Ovary (tissue), 3 donors: Measurements from ENCODE around the gene JADE2.

Source experiments
- POLR2A ChIP-seq: fragments of 450-650 bp; IDR thresholded peaks from one replicate; pipeline ENCODE4 v1.6.1; 2017; ENCODE audit warnings: antibody characterized with exemption, mild to moderate bottlenecking, moderate library complexity
- TF ChIP-seq, protein P1 (sequence below), 3 donors: fragments of 450-650 bp in 2 of 3; fragments of 200-600 bp in 1 of 3; IDR thresholded peaks; one replicate each; pipeline versions ENCODE4 v1.5.1 to v1.8.0; 2016 to 2022; ENCODE audit warnings: antibody characterized with exemption in 3 of 3, mild to moderate bottlenecking in 1 of 3
- donor health status: DM: no; HTN: no; CAD: no.

DNA sequence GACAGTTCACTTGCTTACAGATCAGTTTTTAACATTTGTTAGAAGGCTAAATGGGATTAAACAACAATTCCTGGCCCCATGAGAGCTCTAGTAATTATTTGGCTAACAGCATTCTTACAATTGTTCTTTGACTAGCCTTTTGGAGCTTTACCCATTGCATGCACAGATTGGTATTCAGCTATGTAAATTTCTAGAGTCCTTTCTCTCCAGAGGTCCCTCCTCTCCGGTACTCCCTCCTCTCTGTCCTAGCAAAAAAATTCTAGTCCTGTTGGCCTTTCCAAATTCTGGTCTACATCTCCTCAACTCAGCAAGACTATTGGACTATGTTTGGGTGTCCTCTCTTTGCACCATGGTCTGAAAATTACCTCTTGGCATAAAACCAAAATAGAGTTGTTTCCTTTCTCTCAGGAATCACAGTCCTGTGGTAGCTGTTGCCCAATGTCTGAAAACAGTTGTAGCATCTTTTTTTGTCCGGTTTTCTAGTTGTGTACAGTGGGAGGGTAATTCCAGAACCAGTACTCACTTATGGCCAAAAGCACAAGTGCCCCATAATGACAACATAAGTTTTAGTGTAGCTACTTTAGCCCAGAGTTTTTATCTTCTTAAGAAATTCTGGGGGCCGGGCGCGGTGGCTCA lies 89.1 kb downstream of the JADE2 start:
- TF ChIP-seq, protein P1, sequence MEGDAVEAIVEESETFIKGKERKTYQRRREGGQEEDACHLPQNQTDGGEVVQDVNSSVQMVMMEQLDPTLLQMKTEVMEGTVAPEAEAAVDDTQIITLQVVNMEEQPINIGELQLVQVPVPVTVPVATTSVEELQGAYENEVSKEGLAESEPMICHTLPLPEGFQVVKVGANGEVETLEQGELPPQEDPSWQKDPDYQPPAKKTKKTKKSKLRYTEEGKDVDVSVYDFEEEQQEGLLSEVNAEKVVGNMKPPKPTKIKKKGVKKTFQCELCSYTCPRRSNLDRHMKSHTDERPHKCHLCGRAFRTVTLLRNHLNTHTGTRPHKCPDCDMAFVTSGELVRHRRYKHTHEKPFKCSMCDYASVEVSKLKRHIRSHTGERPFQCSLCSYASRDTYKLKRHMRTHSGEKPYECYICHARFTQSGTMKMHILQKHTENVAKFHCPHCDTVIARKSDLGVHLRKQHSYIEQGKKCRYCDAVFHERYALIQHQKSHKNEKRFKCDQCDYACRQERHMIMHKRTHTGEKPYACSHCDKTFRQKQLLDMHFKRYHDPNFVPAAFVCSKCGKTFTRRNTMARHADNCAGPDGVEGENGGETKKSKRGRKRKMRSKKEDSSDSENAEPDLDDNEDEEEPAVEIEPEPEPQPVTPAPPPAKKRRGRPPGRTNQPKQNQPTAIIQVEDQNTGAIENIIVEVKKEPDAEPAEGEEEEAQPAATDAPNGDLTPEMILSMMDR (IDR thresholded peaks at IDR 0.05): no peak
- no peak for TF ChIP-seq POLR2A
